Stimulated activated CD4-positive, alpha-beta T cell treated with anti-CD3 and anti-CD28 coated beads, Interleukin-1b, Interleukin-23, amount 100 ng/mL, for 48 hours (primary cell): ENCODE results near the gene CCL26.
A peak's percentile ranks its signal among the peaks of the same experiment; 100 is the strongest.
"Not testable (repeated sequence)": the region's sequence is repeated elsewhere in the genome, so short reads cannot be mapped to it uniquely, and the experiment has no call there.

Source experiments
- DNase-seq: peaks from one replicate; pipeline ENCODE4 v3.0.0-alpha.2; 2020

Gene CCL26

GRCh38 chr7:75789361-75789924 is 17.4 kb upstream of the CCL26 start:
- DNase-seq, result no peak

- DNase-seq, result not testable (repeated sequence)
Measured at GRCh38 chr7:75788154-75788847, 16.3 kb upstream of the CCL26 start.

- not testable (repeated sequence) for DNase-seq
Measured at GRCh38 chr7:75783058-75783457, 11.0 kb upstream of the CCL26 start.

DNA sequence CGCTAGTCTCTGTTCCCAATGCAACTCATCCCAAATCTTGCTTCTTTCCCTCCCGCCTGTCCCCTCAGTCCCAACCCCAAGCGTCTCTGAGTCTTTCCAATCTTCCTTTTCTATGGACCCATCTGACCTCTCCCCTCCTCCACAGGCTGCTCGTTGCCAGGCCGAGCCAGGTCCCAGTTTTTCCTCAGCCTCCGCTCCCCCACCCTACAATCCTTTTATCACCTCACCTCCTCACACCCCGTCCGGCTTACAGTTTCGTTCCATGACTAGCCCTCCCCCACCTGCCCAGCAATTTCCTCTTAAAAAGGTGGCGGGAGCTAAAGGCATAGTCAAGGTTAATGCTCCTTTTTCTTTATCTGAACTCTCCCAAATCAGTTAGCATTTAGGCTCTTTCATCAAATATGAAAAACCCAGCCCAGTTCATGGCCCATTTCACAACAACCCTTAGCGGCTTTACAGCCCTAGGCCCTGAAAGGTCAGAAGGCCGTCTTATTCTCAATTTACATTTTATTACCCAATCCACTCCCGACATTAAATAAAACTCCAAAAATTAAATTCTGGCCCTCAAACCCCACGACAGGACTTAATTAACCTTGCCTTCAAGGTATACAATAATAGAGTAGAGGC is 8.7 kb upstream of the CCL26 start:
- not testable (repeated sequence) for DNase-seq

DNA sequence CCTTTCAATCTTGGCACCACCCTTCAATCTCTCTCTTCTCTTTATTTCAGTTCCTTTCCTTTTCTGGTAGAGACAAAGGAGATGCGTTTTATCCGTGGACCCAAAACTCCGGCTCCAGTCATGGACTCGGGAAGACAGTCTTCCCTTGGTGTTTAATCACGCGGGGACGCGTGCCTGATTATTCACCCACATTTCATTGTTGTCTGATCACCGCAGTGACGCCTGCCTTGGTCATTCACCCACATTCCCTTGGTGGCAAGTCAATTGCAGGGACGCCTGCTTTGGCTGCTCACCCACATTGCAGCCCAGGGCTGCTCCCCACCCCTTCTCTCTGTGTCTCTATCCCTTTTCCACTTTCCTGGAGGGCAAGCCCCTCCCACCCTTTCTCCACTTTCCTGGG is 7.5 kb upstream of the CCL26 start:
- DNase-seq, result not testable (repeated sequence)

DNA sequence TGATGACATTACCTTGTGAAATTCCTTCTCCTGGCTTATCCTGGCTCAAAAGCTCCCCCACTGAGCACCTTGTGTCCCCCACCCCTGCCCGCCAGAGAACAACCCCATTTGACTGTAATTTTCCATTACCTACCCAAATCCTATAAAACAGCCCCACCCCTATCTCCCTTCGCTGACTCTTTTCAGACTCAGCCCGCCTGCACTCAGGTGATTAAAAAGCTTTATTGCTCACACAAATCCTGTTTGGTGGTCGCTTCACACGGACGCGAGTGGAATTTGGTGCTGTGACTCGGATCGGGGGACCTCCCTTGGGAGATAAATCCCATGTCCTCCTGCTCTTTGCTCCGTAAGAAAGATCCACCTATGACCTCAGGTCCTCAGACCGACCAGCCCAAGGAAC is 7.0 kb upstream of the CCL26 start:
- not testable (repeated sequence) for DNase-seq

DNA sequence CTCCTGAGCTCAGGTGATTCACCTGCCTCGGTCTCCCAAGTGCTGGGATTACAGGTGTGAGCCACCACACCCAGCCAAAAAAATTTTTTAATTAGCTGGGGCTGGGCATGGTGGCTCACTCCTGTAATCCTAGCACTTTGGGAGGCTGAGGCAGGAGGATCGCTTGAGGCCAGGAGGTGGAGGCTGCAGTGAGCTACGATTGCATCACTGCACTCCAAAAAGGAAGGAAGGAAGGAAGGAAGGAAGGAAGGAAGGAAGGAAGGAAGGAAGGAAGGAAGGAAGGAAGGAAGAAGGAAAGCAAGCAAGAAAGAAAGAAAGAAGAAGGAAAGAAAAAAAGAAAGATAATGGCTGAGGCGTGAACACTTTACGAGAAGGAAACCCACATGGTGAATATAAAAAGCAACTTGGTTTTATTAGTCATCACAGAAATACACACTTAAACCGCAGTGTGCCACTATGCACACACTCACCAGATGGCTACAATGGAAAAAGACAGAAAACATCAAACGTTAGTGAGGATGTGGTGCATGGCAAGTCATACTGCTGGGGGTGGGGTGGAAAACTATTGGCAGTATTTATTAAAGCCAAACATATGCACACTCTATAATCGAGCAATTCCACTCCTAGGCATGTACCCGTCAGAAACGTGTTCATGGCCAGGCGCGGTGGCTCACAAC is 4.4 kb upstream of the CCL26 start:
- DNase-seq, result peak; percentile 72

DNA sequence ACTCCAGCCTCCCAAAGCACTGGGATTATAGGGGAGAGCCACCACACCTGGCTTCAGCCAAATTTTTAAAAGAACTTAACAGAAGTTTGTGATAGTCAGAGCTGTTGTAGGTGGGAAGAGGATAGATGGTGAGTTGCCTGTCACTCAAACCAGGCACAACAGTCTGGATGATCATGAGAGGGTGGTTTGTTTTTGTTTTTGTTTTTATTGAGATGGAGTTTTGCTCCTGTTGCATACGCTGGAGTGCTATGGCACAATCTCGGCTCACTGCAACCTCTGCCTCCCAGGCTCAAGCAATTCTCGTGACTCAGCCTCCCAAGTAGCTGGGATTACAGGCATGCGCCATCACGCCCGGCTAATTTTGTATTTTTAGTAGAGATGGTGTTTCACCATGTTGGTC is 1.9 kb upstream of the CCL26 start:
- DNase-seq, result not testable (repeated sequence)

- DNase-seq, result no peak
Measured at GRCh38 chr7:75771224-75771623, 787 bp downstream of the CCL26 start.

- no peak for DNase-seq
Measured at GRCh38 chr7:75762350-75762917, 9.6 kb downstream of the CCL26 start.

DNA sequence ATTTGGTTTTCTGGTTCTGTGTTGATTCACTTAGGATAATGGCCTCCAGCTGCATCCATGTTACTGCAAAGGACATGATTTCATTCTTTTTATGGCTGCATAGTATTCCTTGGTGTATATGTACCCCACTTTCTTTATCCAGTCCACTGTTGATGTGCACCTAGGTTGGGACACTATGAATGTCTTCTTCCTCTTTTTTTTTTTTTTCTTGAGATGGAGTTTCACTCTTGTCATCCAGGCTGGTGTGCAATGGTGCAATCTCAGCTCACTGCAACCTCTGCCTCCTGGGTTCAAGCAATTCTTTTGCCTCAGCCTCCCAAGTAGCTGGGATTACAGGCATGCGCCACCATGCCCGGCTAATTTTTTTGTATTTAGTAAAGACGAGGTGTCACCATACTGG is 10.2 kb downstream of the CCL26 start:
- not testable (repeated sequence) for DNase-seq

DNA sequence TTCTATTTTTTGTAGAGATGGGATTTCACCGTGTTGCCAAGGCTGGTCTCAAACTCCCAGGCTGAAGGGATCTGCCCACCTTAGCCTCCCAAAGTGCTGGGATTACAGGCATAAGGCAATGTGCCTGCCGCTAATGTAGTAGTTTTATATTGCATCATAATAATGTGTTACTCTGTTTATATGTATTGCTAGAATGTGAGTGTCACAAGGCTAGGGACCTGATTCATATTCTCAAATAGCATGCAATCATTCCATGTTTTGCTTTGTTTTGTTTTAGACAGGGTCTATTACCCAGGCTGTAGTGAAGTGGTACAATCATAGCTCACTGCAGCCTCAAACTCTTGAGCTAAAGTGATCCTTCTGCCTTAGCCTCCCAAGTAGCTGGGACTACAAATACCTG is 13.5 kb downstream of the CCL26 start:
- DNase-seq, result no peak

- no peak for DNase-seq
Measured at GRCh38 chr7:75757860-75758259, 14.2 kb downstream of the CCL26 start.

GRCh38 chr7:75756991-75757676 is 14.9 kb downstream of the CCL26 start:
- DNase-seq, result no peak

GRCh38 chr7:75756206-75756990 is 15.6 kb downstream of the CCL26 start:
- DNase-seq, result no peak

- DNase-seq, result no peak
Measured at GRCh38 chr7:75743455-75743859, 28.6 kb downstream of the CCL26 start.

DNA sequence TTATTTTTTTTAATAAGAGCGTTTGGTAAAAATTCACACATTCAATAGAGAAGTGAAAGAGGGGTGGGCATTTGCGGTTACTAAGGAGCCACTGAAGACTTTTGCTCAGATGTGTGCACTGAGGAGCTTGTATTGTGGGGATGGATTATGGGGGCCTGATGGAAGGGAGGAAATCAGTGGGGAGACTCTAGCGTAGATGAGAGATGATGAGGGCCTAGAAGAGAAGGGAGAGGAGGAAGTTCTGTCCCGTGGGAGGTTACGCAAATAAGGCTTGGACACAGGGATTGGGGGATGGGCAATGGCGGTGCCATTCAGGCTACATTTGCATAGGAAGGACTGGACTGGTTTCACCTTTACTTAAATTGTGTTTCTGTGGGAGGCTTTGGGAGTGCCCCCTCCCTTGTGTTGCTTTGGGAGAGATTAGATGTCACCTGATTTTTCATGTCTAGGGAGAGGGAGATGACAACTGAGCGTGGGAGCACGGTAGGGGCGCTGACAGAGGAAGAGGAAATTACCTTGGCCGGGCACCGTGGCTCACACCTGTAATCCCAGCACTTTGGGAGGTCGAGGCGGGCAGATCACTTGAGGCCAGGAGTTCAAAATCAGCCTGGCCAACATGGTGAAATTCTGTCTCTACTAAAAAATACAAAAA is 31.0 kb downstream of the CCL26 start:
- DNase-seq, result no peak

DNA sequence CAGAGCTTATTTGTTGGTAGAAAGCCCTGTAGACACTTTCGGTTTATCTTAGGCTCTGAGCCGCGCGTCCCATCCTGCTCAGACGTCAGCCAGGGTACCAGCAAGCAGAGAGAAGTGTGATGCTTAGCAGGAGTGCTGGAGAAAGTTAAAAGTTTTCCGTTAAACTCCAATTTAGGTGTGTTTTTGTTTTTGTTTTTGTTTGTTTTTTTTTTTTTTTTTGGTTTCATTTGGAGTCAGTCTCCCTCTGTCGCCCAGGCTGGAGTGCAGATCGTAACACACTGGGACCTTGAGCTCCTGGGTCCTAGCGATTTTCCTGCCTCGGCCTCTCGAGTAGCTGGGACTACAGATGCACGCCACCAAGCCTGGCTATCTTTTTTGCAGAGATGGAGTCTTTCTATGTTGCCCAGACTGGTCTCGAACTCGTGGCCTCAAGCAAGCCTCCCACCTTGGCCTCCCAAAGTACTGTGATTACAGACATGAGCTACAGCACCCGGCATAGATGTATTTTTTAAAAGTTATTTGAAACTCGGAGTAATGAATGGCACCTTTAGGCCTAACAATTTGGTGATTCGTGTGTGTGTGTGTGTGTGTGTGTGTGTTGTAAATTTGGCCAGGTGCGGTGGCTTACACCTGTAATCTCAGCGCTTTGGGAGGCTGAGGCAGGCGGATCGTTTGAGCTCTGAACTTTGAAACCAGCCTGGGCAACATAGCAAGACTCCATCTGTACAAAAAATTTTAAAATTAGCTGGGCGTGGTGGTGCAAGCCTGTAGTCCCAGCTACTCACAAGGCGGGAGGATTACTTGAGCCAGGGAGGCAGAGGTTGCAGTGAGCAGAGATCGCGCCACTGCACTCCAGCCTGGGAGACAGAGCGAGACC is 32.0 kb downstream of the CCL26 start:
- no peak for DNase-seq

GRCh38 chr7:75738975-75739795 is 32.8 kb downstream of the CCL26 start:
- DNase-seq, result peak; percentile 99

GRCh38 chr7:75738604-75738974 is 33.4 kb downstream of the CCL26 start, which contains the start of gene HIP1:
HIP1 (minus strand) TSS chr7:75738941; CDS start chr7:75738920, 21 bp downstream.
- DNase-seq, result no peak
